Embryonic facial prominence (tissue), 1 donor: ENCODE measurements around the gene NME3.

Experiments used
- DNase-seq: peaks from one replicate; pipeline ENCODE4 v3.0.0-alpha.2; 2016; ENCODE audit errors: extremely low spot score

The NME3 gene

DNA sequence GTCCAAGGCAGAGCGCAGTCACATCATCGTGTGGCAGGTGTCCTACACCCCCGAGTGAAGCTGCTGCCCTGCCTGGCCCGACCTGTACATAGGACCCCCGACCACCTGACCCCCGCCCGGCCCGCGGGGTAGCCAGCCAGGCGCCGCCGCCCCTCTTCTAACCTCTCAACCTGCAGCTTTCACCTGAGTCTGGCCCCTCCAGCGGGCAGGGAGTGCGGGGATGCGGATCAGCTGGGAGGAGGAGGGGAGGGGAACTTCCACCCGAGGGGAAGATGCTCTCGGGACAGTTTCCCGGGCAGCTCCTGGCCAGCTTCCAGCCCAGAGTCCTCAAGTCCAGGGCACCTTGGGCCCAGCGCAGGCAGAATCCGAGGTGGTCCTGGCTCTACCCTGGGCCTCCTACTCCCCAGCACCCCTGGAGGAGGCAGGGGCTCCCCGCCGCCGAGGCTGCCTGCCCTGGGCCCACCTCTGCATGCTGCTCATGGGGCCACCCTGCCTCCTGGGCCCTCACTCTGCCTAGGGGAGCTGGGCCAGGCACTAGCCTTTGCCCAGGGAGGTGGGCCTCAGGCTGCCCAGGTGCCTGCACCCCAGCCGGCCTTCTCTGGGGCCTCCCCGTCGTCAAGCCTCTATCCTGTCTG lies 2.5 kb downstream of the NME3 start:
- DNase-seq = no peak

DNA sequence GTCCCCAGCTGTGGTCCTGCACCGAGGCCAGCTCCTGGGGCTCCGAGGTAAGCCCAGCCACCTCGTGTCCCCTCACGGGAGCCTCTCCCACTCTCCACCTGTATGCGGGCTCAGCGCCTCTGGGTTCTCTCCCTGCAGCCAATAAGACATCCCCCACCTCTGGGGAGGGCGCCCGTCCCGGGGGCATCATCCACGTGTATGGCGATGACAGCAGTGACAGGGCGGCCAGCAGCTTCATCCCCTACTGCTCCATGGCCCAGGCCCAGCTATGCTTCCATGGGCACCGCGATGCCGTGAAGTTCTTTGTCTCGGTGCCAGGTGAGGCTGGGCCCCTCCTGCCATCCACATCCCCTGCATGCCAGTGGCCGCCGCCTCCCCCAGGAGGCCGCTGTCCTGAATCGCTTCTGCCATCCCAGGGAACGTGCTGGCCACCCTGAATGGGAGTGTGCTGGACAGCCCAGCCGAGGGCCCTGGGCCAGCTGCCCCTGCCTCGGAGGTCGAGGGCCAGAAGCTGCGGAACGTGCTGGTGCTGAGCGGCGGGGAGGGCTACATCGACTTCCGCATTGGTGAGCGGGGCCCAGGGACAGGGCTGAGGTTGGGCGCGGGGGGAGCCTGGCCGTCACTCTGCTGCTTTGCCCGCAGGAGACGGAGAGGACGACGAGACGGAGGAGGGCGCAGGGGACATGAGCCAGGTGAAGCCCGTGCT lies 3.1 kb downstream of the NME3 start:
- no peak for DNase-seq

DNA sequence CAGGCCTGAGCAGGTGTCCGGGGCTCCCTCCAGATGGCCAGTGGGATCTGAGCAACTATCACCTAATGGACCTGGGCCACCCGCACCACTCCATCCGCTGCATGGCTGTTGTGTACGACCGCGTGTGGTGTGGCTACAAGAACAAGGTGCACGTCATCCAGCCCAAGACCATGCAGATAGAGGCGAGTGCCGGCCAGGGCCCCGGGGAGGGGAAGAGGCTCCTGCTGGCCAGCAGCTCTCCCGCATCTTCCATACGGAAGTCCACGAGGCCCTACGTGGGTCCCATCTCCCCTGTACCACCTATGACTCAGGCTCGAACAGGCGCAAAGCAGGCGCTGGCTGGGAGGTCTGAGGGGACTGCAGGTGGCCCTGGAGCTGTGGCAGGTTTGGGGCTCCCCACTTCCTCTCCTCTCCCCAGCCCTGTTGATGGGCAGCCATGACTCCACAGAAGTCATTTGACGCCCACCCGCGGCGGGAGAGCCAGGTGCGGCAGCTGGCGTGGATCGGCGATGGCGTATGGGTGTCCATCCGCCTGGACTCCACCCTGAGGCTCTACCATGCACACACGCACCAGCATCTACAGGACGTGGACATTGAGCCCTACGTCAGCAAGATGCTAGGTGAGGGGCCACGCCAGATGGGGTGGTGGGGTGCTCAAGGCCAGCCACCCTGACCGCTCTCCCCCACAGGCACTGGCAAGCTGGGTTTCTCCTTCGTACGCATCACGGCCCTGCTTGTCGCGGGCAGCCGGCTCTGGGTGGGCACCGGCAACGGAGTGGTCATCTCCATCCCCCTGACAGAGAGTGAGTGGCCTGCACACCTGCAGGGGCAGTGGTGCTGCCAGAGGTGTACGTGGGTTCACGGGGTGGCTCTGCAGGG lies 4.0 kb downstream of the NME3 start:
- DNase-seq = no peak

DNA sequence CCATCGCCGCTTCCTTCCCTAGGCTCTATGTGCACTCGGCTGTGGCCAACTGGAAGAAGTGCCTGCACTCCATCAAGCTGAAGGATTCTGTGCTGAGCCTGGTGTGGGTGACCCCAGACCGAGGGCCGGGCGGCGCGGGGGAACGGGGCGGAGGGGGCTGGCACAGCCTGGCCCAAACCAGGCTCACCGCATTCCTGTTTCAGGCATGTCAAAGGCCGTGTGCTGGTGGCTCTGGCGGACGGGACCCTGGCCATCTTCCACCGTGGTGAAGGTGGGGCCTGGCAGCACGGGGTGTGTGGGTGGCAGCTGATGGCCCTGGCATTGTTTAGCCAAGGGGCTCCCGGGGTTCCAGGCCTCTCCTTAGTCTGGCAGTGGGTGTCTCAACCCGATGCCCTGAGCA lies 4.6 kb downstream of the NME3 start:
- DNase-seq = no peak

DNA sequence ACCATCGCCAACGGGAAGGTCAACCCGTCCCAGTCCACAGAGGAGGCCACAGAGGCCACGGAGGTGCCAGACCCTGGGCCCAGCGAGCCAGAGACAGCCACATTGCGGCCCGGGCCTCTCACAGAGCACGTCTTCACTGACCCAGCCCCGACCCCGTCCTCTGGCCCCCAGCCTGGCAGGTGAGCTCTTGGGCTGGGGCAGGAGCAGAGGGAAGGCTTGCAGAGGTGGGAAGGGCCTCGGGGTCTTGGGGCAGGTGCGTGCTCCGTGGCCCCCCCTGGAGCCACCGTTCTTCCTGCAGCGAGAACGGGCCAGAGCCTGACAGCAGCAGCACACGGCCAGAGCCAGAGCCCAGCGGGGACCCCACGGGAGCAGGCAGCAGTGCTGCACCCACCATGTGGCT lies 5.1 kb downstream of the NME3 start:
- DNase-seq = no peak

DNA sequence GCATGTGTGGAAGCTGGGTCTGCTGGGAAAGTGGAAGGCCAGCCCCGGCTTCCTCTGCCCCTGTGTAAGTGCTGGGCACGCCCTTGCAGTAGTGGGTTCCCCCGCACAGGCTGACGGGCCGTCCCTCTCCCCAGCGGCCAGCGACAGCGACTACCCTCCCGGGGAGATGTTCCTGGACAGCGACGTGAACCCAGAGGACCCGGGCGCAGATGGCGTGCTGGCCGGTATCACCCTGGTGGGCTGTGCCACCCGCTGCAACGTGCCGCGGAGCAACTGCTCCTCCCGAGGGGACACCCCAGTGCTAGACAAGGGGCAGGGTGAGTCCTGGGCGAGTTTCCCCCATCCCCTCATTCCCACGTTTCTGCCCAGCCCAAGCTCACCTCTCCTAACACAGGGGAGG lies 5.5 kb downstream of the NME3 start:
- DNase-seq = no peak

DNA sequence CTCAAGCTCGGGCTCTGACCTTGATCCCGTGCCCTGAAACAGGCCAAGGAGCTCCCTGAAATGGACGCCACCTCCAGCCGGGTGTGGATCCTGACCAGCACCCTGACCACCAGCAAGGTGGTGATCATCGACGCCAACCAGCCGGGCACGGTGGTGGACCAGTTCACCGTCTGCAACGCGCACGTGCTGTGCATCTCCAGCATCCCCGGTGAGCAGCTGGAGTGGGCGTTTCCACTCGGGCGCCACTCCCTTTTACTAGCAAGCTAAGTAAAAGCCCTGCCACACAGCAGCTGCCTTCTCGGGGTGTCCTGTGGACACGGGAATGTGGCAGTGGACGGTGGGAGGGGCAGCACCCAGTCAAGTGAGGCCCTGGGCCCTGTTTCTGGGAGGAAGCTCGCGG lies 6.4 kb downstream of the NME3 start:
- DNase-seq = no peak

DNA sequence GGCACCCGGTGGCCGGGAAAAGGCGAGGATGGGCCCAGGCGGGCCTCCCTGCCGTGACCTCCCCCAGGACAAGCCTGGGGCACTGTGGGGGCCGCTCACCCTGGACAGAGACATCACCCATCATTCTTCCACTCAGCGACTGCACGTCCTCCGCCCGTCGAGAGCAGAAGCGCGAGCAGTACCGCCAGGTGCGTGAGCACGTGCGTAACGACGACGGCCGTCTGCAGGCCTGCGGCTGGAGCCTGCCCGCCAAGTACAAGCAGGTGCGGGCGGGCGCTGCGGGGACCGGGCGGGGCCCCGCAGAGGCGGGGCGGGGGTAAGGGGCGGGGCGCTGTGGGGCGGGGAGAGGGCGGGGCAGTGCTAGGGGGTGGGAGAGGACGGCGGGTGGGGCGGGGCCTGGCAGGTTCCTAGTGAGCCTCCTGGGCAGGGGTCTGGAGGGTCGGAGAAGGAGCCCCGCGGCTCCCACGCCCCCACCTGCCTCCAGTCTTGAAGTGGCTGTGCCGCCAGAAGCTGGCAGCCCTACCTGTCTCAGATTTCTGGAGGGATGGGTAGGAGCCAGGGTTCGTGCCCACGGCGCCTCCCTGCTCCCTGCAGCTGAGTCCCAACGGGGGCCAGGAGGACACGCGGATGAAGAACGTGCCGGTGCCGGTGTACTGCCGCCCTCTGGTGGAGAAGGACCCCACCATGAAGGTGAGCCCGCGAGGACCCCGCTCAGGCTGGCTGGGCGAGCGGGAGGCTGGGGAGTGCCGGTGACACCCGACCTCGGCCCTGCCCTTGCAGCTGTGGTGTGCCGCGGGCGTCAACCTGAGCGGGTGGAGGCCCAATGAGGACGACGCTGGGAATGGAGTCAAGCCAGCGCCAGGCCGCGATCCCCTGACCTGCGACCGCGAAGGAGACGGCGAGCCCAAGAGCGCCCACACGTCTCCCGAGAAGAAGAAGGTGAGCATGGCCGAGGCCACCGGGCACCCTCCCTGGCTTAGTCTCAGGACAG lies 7.5 kb downstream of the NME3 start:
- no peak for DNase-seq

DNA sequence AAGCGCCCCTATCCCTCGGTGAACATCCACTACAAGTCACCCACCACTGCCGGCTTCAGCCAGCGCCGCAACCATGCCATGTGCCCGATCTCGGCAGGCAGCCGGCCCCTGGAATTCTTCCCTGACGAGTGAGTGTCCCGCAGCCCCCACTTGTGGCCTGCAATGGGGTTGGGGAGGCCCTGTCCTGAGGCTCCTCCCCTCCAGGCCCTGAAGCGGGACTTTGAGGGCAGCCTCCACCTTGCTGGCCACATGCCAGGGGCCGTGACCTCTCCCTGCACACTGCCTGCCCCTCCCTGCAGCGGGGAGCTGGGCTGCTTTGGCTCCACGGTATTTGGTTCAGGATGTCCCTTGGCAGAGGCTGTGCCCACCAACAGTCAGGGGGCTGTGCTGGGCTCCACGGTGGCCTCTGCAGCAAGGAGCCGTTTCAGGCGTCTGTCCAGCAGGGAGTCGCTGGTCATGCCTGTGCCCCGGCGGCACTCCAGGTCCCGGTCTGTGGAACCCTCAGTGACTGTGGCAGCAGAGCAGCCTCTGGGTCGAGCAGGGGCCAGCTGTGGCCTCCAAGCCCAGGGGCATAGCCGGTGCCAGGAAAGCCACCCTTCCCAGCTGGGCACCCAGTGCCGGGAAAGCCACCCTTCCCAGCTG lies 8.3 kb downstream of the NME3 start:
- DNase-seq = no peak

DNA sequence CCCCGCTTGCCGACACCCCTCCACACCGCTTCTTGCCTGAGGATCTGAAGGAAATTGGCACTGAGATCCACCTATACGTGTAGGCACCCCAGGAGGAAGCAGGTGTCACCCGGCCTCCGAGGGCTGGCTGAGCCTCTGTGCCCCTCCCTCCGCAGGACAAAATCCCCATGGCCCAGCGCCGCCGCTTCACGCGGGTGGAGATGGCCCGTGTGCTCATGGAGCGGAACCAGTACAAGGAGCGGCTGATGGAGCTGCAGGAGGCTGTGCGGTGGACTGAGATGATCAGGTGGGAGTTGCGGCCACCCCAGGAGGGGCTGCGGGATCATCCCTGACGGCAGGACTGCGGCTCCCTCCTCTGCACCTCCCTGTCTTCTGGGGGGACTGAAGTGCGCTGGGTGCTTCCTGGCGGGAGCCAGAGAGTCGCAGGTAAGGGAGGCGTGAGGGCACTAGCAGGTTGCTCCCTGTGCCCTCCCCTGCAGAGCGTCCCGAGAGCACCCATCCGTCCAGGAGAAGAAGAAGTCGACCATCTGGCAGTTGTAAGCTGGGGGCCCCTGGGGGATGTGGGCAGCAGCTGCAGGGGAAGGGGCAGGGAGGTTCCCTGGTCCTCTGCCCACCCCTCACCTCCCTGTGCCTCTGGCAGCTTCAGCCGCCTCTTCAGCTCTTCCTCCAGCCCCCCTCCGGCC lies 9.0 kb downstream of the NME3 start:
- no peak for DNase-seq

DNA sequence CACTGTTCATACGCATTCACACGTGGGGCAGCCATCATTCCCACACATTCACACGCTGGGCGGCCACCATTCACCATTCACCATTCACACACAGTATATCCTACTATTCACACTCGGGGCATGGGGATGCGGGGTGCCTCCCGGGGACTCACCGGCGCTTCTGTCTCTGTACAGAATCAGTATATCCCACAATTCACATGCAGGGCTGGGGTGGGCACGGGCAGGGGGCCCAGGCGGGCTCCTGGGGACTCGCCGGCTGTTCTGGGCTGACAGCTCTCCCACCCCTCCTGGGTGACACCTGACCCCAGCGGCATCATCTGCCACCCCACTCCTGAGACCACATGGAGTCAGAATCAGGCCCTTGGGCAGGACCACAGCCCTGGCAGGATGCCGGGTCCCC lies 9.6 kb downstream of the NME3 start:
- DNase-seq = no peak

DNA sequence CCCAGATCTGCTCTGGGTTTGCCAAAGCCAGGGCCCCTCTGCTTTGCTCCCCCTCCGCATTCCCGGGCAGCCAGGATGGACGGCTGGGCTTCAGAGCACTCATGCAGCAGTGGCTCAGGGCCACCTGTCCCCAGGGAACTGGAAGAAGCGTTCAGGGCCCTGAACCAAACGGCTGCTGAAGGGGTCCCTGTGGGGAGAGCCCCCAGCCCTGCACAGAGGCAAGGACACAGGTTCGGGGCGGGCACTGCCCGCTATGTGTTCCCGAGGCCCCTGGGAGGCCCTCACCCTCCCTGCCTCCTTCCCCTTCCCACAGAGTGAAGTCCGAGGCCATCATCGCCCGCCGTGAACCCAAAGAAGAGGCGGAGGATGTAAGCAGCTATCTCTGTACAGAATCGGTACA lies 10.4 kb downstream of the NME3 start:
- no peak for DNase-seq

DNA sequence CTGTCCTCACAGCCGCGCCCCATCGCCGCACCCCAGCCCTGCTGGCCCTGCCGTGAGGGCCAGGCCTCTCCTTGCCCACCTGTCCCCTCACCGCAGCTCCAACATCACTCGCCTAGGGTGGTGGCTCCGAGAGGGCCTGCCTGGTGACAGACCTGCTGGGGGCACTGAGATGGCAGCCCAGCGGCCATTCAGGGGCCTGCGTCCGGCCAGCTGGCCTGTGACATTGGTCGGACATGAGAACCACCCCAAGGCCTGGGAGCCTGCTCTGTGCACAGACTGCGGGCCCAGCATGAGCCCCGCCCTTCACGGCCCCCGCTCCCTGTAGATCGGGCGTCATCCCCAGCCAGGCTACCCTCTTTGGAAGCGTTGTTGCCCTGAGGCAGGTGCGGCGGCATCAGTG lies 11.8 kb downstream of the NME3 start:
- DNase-seq = no peak

DNA sequence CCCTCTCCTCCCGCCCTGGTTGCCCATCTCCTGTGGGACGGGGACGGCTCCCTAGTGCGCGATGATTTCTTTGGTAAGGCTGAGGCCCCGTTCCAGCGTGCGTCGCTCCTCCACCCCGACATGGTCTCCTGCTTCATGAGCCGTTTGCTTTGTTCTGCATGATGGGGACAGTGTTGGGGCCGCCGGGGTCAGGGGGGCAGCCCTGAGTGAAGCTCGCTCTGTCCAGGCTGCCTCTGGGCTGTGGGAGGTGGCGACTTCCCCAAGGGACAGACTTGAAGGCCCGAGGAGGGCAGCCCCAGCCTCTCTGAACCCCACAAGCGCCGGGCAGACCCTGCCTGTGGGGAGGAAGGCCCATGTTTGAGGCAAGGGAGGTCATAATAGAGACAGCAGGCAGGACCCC lies 12.4 kb downstream of the NME3 start:
- no peak for DNase-seq

DNA sequence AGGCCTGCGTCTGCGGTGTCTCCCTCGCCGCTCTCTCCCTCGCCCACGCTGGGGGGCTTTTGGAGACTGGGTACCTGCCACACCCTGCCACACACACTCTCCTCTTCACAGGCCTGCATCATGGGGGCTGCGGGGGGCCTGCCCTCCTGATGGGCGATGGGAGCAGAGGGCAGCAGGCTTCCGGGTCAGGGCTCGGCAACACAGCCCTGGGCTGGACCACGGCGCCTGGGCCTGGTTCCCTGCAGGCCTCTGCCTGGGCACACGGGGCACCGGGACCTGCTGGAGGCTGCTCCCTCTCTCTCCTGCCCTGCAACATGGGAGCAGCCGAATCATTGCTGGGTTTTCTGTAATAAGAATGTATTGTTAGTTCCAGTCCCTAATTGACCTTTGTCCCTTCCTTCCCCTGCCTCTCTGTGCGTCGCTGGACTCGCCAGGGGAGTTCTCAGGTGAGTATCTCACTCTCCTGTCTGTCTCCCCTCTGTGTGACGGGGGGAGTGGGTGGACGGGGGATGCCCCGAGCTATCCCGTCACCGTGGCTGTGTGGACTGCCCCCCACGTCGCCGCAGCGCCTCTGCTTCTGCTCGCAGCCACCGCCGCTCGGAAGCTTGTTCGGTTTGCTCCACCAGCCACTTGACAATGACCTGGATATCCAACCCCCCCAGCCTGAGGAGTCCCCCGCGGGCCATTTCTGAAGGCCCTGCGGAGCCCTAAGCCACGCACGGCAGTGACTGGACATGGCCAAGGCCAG lies 13.5 kb downstream of the NME3 start:
- DNase-seq = no peak

DNA sequence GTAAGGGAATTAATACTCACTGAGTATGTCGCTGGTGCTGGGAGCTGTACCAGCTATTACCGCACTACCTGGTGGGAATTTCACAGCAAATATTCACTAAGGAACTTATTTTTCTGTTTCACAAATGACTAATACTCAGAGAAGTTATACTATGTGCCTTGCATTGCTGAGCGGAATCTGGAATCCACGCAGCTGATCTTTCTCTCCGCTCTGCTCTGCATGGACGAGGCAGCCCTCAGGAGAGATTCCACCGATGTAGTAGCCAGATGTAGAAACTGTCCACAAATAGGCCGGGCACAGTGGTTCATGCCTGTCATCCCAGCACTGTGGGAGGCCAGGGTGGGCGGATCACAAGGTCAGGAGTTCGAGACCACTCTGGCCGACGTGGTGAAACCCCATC lies 17.1 kb downstream of the NME3 start:
- no peak for DNase-seq

DNA sequence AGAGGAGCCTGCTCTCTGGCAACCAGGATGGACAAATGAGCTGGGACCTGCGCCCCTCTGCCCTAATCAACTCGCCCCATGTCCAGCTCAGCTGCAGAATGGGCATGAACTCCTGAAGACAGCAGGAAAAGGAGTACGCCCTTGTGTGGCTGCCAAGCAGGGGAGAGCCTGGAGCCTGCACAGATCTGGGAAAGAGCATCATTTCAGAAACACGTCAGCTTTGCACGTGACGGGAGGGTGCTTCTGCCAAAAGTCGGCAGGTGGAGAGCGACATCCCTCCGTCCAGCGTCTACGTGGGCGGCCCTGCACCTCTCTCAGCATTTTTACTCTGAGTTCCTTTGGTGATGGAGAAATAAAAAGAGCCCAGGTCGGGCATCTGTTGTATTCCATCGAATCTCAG lies 18.5 kb downstream of the NME3 start:
- no peak for DNase-seq

DNA sequence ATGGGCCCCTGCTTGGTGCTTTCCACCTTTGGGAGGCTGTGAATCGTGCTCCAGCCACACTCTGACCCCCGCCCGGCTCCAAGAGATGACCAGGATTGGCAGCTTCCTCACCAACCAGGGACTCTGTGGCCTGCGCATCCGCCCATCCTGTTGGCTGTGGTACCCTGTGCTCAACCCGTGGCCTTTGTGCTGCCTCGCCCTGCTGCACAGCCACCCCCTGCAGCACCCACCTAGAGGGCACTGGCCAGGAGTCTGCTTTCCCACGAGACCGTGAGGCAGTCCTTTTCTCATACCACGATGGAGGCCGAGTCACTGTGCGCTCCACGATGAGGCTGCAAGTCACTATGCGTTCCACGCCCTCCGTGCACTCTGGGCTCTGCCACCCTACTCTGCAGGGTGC lies 19.4 kb downstream of the NME3 start:
- no peak for DNase-seq

DNA sequence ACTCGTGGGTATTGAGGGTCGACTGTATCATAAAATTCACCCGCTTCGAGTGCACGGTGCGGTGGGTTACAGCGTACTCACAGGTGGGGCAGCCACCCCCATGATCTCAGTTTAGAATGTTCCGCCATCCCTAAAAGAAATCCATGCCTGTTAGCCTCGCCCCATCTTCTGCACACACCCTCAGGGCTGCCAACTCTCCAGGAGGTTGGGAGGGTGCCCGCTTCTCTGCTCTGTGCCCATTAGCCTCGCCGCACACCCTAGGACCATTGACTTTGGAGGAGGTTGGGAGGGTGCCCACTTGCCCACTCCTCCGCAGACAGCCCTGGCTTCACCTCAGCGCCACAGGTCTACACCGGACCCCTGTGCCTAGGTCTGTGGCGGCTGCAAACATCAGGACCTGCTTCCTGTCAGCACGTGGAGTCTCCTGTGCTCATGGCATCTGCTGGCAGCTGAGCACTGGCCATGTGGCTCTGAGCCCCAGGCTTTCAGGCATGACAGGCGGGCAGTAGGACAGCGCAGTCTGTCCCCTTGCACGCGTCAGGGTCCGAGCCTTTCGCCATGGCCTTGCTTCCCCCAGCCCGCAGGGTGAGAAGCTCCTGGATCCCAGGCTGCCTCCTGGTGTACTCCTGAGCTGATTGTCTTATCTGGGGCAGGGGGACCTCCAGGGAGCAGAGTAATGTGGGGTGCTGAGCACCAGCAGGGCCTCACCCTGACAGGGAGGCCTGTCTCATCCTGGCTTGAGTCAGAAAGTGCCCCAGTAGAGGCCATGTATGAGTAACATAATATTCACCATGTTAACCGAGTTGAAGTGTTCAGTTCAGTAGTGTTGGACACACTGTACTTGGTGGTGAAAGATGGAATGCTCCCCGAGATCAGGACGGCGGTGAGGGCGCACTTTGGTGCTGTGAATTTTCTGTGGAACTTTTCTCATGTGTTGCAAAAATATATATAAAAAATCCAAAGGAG lies 21.9 kb downstream of the NME3 start:
- DNase-seq = no peak
